Fibroblast of the aortic adventitia (primary cell): ENCODE results near the gene TPRN. TPM values are rescaled to one million over a fixed set of nuclear protein-coding genes. Genes with fewer than 3 reads are reported as not detected.

Experiments used
- DNase-seq: peaks from one replicate; pipeline ENCODE4 v3.0.0-alpha.2; 2010; ENCODE audit warnings: low read depth
- H3K4me3 ChIP-seq: 2 replicates; pipeline ENCODE4 v1.5.1; 2011; ENCODE audit warnings: low read depth, mild to moderate bottlenecking, control low read depth, low read length, moderate library complexity
- total RNA-seq: library from RNA; depleted of rRNA; stranded (reverse); fragments of >200 nt; gene quantifications from 2 replicates; pipeline ENCODE4 v1.2.3, GENCODE V29; 2012; ENCODE audit warnings: low replicate concordance
- TF ChIP-seq, protein P1 (sequence below): IDR thresholded peaks from 2 replicates; pipeline ENCODE4 v1.5.1; 2011; ENCODE audit warnings: mild to moderate bottlenecking, low read length, control low read depth, inconsistent platforms; ENCODE audit not compliant: insufficient read depth

TPRN gene
- total RNA-seq, 1 donor: 8.0 TPM

DNA sequence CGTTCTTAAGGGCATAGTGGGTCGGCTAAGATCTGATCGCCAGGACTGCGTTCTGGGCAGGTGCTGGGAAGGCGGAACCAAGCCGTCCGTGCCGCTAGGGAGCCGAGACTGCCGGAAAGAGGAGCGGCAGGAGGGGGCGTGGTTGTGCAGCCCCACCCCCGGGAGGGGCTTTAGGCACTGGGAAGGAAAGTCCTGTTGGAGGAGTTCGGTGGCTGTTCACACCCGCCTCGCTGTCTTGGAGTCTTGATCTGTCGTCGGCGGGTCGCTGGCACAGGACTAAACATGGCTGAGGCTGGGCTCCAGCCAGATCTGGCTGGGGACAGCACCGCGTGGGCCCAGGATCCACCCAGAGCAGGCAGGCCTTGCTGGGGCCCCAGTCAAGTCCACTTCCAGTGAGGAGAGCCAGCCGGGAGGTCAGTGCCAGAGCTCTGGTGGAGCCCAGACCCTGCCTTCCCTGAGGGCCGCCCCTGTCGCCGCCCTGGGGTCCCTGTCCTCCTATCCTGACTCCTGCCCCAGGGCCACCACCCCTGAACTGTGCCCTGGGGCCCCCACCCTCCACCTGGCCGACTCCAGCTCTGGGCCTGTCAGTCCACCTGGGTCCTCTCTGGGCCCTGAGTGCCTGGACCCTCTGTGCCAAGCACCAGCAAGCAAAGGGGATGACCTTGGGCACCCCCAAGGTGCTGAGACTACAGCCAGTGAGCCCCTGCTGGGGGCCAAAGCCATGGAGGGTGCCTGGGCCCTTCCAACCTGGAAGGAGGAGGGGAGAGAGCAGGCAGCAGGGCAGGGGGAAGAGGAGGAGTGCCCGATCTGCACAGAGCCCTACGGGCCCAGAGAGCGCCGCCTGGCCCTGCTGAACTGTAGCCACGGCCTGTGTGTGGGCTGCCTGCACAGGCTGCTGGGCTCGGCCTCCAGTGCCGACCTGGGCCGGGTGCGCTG, 17.0 kb upstream of the TPRN start:
- H3K4me3 ChIP-seq: peak overlapping the region; percentile 28
- DNase-seq: peak; percentile 24
- TF ChIP-seq, protein P1, sequence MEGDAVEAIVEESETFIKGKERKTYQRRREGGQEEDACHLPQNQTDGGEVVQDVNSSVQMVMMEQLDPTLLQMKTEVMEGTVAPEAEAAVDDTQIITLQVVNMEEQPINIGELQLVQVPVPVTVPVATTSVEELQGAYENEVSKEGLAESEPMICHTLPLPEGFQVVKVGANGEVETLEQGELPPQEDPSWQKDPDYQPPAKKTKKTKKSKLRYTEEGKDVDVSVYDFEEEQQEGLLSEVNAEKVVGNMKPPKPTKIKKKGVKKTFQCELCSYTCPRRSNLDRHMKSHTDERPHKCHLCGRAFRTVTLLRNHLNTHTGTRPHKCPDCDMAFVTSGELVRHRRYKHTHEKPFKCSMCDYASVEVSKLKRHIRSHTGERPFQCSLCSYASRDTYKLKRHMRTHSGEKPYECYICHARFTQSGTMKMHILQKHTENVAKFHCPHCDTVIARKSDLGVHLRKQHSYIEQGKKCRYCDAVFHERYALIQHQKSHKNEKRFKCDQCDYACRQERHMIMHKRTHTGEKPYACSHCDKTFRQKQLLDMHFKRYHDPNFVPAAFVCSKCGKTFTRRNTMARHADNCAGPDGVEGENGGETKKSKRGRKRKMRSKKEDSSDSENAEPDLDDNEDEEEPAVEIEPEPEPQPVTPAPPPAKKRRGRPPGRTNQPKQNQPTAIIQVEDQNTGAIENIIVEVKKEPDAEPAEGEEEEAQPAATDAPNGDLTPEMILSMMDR: no peak

DNA sequence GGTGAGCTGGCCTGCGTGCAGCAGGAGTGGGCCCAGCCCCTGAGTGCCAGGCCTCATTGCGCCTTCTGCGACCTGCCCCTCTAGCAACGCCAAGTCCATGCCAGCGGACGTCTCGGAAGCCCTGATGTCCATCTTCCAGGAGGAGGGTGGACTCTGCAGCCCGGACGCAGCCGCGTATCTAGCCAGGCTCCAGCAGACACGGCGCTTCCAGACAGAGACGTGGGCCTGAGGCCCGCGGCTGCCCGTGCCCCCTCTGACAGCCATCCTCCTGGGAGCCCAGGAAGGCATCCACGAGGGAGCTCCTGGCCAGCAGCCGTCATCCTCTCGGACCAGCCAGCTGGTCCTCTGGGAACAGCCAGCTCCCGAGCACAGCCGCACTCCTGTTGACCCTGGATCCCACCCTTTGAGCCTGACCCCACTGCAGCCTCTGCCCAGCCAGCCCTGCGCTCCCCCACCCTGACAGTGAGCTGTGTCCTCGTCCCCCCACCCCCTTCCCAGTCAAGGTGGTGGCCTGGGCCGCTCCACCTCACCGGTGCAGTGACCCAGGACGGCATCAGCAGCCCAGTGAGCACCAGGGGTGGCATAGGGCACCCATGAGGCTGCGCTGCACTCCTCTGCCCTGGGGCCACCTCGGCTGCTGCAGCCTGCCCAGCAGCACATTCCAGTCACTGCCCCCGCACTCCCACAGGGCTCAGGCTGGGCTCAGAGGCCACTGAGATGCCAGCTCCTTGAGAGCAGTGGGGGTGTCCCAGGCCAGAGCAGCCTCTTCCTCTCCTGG, 15.8 kb upstream of the TPRN start:
- DNase-seq: no peak
- H3K4me3 ChIP-seq: no peak overlapping the region
- TF ChIP-seq, protein P1: no peak

DNA sequence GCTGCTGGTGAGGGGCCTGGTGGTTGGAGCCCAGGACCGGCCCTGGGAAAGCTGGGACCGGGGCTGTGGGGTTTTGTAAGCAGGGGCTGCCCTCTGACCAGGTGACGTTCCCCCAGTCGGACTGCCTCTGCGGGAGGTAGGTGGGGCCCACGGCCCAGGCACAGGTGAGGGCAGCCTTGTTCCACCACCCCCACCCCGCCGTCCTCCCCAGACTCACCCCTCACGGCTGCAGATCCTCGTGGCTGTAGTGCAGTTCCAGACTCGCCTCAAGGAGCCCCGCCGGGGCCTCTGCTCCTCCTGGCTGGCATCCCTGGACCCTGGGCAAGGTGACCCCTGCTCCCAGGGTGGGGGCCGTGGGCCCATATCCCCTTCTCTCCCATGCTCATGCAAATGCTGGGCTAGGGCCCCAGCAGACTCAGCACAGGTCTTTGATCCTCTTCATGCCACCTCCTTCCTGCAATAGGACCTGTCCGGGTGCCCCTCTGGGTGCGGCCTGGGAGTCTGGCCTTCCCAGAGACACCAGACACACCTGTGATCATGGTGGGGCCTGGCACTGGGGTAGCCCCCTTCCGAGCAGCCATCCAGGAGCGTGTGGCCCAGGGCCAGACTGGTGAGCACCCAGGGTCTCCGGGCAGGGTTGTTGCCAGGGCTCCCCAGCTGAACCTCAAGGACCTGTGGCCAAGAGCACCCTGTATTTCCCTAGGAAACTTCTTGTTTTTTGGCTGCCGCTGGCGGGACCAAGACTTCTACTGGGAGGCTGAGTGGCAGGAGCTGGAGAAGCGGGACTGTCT, 14.8 kb upstream of the TPRN start:
- no peak for DNase-seq
- TF ChIP-seq, protein P1: no peak
- no peak overlapping the region for H3K4me3 ChIP-seq

DNA sequence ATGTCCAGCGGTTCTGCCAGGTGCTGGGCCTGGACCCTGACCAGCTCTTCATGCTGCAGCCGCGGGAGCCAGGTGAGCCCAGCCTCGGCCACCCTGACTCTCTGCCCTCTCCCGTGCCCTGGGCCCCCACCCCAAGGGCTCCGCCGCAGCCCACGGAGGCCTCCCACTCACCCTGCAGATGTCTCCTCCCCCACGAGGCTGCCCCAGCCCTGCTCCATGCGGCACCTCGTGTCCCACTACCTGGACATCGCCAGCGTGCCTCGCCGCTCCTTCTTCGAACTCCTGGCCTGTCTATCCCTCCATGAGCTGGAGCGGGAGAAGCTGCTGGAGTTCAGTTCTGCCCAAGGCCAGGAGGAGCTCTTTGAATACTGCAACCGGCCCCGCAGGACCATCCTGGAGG, 14.1 kb upstream of the TPRN start:
- TF ChIP-seq, protein P1: no peak
- H3K4me3 ChIP-seq: no peak overlapping the region
- DNase-seq: no peak

DNA sequence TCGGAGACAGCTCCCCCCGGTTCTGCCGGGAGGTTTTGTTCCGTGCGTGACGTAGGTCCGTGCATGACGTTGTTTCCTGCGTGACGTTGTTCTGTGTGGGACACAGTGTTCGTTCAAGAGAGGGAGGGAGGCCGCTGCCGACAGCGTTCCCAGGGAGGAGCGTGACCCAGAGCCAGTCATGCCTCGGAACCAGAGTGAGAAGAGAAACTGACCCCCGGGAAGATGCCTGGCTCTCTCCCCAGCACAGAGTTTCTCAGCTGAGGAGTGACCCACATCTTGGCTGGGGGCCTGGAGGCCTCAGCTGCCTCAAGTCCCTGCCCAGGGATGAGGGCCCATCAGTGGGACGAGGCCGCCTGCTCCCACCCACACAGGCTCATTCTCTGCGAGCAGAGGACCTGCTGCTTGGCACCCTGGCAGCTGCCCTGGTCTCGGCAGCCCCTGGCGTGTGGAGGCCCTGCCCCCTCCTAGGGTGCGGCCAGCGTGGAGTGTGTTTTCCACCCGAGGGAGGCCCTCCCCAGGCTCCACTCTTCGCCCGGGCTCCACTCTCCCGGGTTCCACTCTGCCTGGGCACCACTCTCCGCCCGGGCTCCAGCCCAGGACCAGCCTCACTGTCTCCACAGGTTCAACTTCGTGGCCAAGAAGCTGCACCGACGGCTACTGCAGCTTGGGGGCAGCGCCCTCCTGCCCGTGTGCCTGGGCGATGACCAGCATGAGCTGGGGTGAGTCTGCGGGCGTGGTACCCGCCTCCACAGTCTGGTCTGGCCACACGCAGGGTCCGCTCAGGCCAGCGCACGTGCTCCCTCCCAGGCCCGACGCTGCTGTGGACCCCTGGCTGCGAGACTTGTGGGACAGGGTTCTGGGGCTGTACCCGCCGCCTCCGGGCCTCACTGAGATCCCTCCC, 12.9 kb upstream of the TPRN start:
- no peak overlapping the region for H3K4me3 ChIP-seq
- TF ChIP-seq, protein P1: no peak
- no peak for DNase-seq

DNA sequence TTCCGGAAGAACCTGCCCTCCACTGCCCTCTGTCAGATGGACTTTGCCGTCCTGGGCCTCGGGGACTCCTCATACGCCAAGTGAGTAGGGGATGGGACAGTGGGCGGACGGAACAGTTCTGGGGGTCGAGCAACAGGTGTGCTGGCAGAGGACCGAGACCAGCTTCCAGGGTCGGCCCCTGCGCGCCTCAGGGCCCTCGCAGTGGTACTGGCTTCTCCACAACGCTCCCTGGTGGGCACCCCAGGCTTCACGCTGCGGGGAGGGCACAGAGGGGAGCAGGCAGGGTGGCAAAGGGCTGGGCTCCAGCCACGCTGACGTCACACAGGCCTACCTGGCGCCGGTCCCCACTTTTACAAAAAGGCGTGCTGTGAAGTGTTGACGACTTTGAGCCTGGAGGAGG, 12.0 kb upstream of the TPRN start:
- H3K4me3 ChIP-seq: no peak overlapping the region
- DNase-seq: no peak
- TF ChIP-seq, protein P1: no peak
